Fibroblast of mammary gland (primary cell): Measurements from ENCODE around the gene SUPT20HL2.
"Not testable (repeated sequence)": the region's sequence is repeated elsewhere in the genome, so short reads cannot be mapped to it uniquely, and the experiment has no call there.

Experiments
- DNase-seq: peaks from one replicate; pipeline ENCODE4 v3.0.0-alpha.2; 2010; ENCODE audit warnings: low read depth
- H3K4me3 ChIP-seq: 2 replicates; pipeline ENCODE4 v1.5.1; 2011; ENCODE audit warnings: low read depth, mild to moderate bottlenecking, low read length, moderate library complexity; ENCODE audit not compliant: control insufficient read depth
- CTCF ChIP-seq: conservative IDR thresholded peaks from 2 replicates; pipeline ENCODE4 v1.5.1; 2011; ENCODE audit warnings: low read depth, low read length, inconsistent platforms; ENCODE audit not compliant: control insufficient read depth, insufficient read depth

The SUPT20HL2 gene

GRCh38 chrX:24314019-24314635 is at the start of gene SUPT20HL2:
Gene SUPT20HL2 (minus strand): TSS chrX:24314069. CDS start chrX:24313315, 754 bp downstream.
- DNase-seq: no peak
- no peak within 1 kb of the TSS for H3K4me3 ChIP-seq
- no peak for TF ChIP-seq CTCF

GRCh38 chrX:24362089-24362745 is 48.3 kb upstream of the SUPT20HL2 start:
- DNase-seq, H3K4me3 ChIP-seq: not testable (repeated sequence)

GRCh38 chrX:24360272-24360671 is 46.4 kb upstream of the SUPT20HL2 start, which contains the start of gene SUPT20HL1:
Gene SUPT20HL1 (plus strand): TSS chrX:24360639. CDS start chrX:24362761, 2,122 bp downstream.
- H3K4me3 ChIP-seq: no peak within 1 kb of the TSS
- no peak for DNase-seq
- TF ChIP-seq CTCF: no peak

- no peak for TF ChIP-seq CTCF
These were observed 43.2 kb upstream of the SUPT20HL2 start for GRCh38 chrX:24357106-24357505.

GRCh38 chrX:24355095-24355494 is 41.2 kb upstream of the SUPT20HL2 start:
- no peak for DNase-seq
- H3K4me3 ChIP-seq: no peak overlapping the region
- TF ChIP-seq CTCF: no peak

More at GRCh38 chrX:24357106-24357505, 43.2 kb upstream of the SUPT20HL2 start:
- H3K4me3 ChIP-seq: no peak overlapping the region
- peak; percentile 19 for DNase-seq

- no peak overlapping the region for H3K4me3 ChIP-seq
- no peak for DNase-seq
- no peak for TF ChIP-seq CTCF
These were observed 36.3 kb upstream of the SUPT20HL2 start for GRCh38 chrX:24350217-24350616.

- TF ChIP-seq CTCF: no peak
- no peak overlapping the region for H3K4me3 ChIP-seq
- DNase-seq: no peak
These were observed 34.0 kb upstream of the SUPT20HL2 start for GRCh38 chrX:24347881-24348280.
